ENCODE results near the gene CDH13.

The CDH13 gene

GRCh38 chr16:83552228-83552627 is 925.5 kb downstream of the CDH13 start:
- TF ChIP-seq ZFX (IDR thresholded peaks at IDR 0.05; ENCODE audit: borderline replicate concordance) (no peak), CTCF (IDR thresholded peaks at IDR 0.05) (no peak)
- no peak overlapping the region for H3K27ac ChIP-seq

- TF ChIP-seq CTCF (IDR thresholded peaks at IDR 0.05) (no peak), ZFX (IDR thresholded peaks at IDR 0.05; ENCODE audit: borderline replicate concordance) (no peak)
- no peak overlapping the region for H3K27ac ChIP-seq
Measured at GRCh38 chr16:83552930-83553329, 926.2 kb downstream of the CDH13 start.

GRCh38 chr16:83554096-83554495 is 927.3 kb downstream of the CDH13 start:
- H3K27ac ChIP-seq = no peak overlapping the region
- no peak for TF ChIP-seq CTCF (IDR thresholded peaks at IDR 0.05)
- TF ChIP-seq ZFX (IDR thresholded peaks at IDR 0.05; ENCODE audit: borderline replicate concordance) = no peak

GRCh38 chr16:83554540-83554939 is 927.8 kb downstream of the CDH13 start:
- TF ChIP-seq CTCF (IDR thresholded peaks at IDR 0.05) (no peak), ZFX (IDR thresholded peaks at IDR 0.05; ENCODE audit: borderline replicate concordance) (no peak)
- H3K27ac ChIP-seq = no peak overlapping the region

GRCh38 chr16:83561876-83562275 is 935.1 kb downstream of the CDH13 start:
- no peak overlapping the region for H3K27ac ChIP-seq
- TF ChIP-seq ZFX (IDR thresholded peaks at IDR 0.05; ENCODE audit: borderline replicate concordance) = no peak
- no peak for TF ChIP-seq CTCF (IDR thresholded peaks at IDR 0.05)

GRCh38 chr16:83568345-83568744 is 941.6 kb downstream of the CDH13 start:
- no peak for TF ChIP-seq CTCF (IDR thresholded peaks at IDR 0.05)
- TF ChIP-seq ZFX (IDR thresholded peaks at IDR 0.05; ENCODE audit: borderline replicate concordance) = no peak
- no peak overlapping the region for H3K27ac ChIP-seq

GRCh38 chr16:83574388-83574787 is 947.6 kb downstream of the CDH13 start:
- H3K27ac ChIP-seq = no peak overlapping the region
- TF ChIP-seq CTCF (IDR thresholded peaks at IDR 0.05) (no peak), ZFX (IDR thresholded peaks at IDR 0.05; ENCODE audit: borderline replicate concordance) (no peak)
